Ascending aorta (tissue), 2 donors: ENCODE data around the gene IL2RA. TPM values are rescaled to one million over a fixed set of nuclear protein-coding genes. Genes with fewer than 3 reads are reported as not detected.
A peak's percentile ranks its signal among the peaks of the same experiment; 100 is the strongest.

Experiments used
- DNase-seq, 2 donors: peaks; one replicate each; pipeline ENCODE4 v3.0.0-alpha.2; 2019; ENCODE audit warnings: low spot score in 2 of 2
- H3K27ac ChIP-seq, 2 donors: fragments of 200-600 bp; sonication (generic); one replicate each; pipeline ENCODE4 v1.5.1; 2016 to 2017; ENCODE audit warnings: mild to moderate bottlenecking in 1 of 2
- H3K27me3 ChIP-seq: fragments of 200-600 bp; sonication (generic); one replicate; pipeline ENCODE4 v1.5.1; 2017
- H3K36me3 ChIP-seq, 2 donors: fragments of 200-600 bp; sonication (generic); one replicate each; pipeline ENCODE4 v1.5.1; 2016
- H3K4me1 ChIP-seq, 2 donors: fragments of 200-600 bp; sonication (generic); one replicate each; pipeline ENCODE4 v1.5.1; 2016 to 2017; ENCODE audit warnings: mild to moderate bottlenecking in 1 of 2
- H3K4me3 ChIP-seq, 2 donors: fragments of 200-600 bp; sonication (generic); one replicate each; pipeline ENCODE4 v1.5.1; 2016 to 2017; ENCODE audit warnings: mild to moderate bottlenecking in 1 of 2
- H3K9me3 ChIP-seq, 2 donors: fragments of 200-600 bp; sonication (generic); one replicate each; pipeline ENCODE4 v1.5.1; 2016
- CTCF ChIP-seq, 3 experiments: fragments of 200-600 bp in 2 of 3; fragments of 450-650 bp in 1 of 3; sonication (generic) in 2 of 3; IDR thresholded peaks; one replicate each; pipeline ENCODE4 v1.5.1; 2016 to 2019; ENCODE audit warnings: antibody characterized with exemption in 3 of 3, mild to moderate bottlenecking in 1 of 3, moderate library complexity in 1 of 3
- intact Hi-C: fragments of 100-400 bp; cut with DNase I; formaldehyde crosslinking; loops from one replicate; pipeline ENCODE4 v1.15.1; 2023
- total RNA-seq: library from RNA; depleted of rRNA; stranded (reverse); fragments of >200 nt; gene quantifications from one replicate; pipeline ENCODE4 v1.1.0, GENCODE V29; 2016

The IL2RA gene
- total RNA-seq, 1 donor from 2014 or later, result not detected

GRCh38 chr10:5975641-5976473, 86.3 kb downstream of the IL2RA start:
- H3K36me3 ChIP-seq, result no peaks in the 10 kb centered on the region
- TF ChIP-seq CTCF (IDR thresholded peaks at IDR 0.05), result no peak
- DNase-seq, result peak in 1 of 2 donors; percentile 81
- peaks cover 0 to 14% of the 10 kb centered on the region in 2 donors for H3K4me1 ChIP-seq
- no peaks in the 10 kb centered on the region for H3K27me3 ChIP-seq
- peak overlapping the region; percentile 90 to 98 for H3K27ac ChIP-seq
- no peaks in the 10 kb centered on the region for H3K9me3 ChIP-seq
- H3K4me3 ChIP-seq, result peak overlapping the region; percentile 94 to 99
- intact Hi-C loops, result loop anchor here (5.0 to 10.0 kb wide), 2 partner anchors 34 to 291 kb away; partner anchors contain the start of gene TASOR2

- Histone ChIP-seq H3K4me3 (no peak overlapping the region), H3K4me1 (peaks cover 0 to 12% of the 10 kb centered on the region in 2 donors), H3K36me3 (no peaks in the 10 kb centered on the region), H3K27me3 (no peaks in the 10 kb centered on the region), H3K27ac (no peak overlapping the region), H3K9me3 (no peaks in the 10 kb centered on the region)
- no peak for TF ChIP-seq CTCF (IDR thresholded peaks at IDR 0.05)
- DNase-seq, result no peak
- intact Hi-C loops, result loop anchor here (10.0 kb wide), 1 partner anchor 288 kb away; the partner anchor contains the start of gene TASOR2
Observed at GRCh38 chr10:5973069-5973468, 89.1 kb downstream of the IL2RA start.

GRCh38 chr10:5971886-5972285, 90.3 kb downstream of the IL2RA start:
- TF ChIP-seq CTCF (IDR thresholded peaks at IDR 0.05), result no peak
- intact Hi-C loops, result loop anchor here (10.0 kb wide), 1 partner anchor 287 kb away; the partner anchor contains the start of gene TASOR2
- H3K36me3 ChIP-seq, result no peaks in the 10 kb centered on the region
- H3K4me1 ChIP-seq, result peaks cover 0 to 12% of the 10 kb centered on the region in 2 donors
- no peaks in the 10 kb centered on the region for H3K9me3 ChIP-seq
- DNase-seq, result no peak
- no peaks in the 10 kb centered on the region for H3K27me3 ChIP-seq
- H3K4me3 ChIP-seq, result no peak overlapping the region
- peak overlapping the region in 1 of 2 donors; percentile 19 for H3K27ac ChIP-seq

- peaks cover 0 to 12% of the 10 kb centered on the region in 2 donors for H3K4me1 ChIP-seq
- no peak overlapping the region for H3K4me3 ChIP-seq
- TF ChIP-seq CTCF (IDR thresholded peaks at IDR 0.05), result no peak
- H3K9me3 ChIP-seq, result no peaks in the 10 kb centered on the region
- peak overlapping the region; percentile 19 to 22 for H3K27ac ChIP-seq
- no peaks in the 10 kb centered on the region for H3K27me3 ChIP-seq
- no peak for DNase-seq
- intact Hi-C loops, result loop anchor here (10.0 kb wide), 1 partner anchor 287 kb away; the partner anchor contains the start of gene TASOR2
- H3K36me3 ChIP-seq, result no peaks in the 10 kb centered on the region
Observed at GRCh38 chr10:5971315-5971832, 90.8 kb downstream of the IL2RA start.

GRCh38 chr10:5970527-5970926, 91.6 kb downstream of the IL2RA start:
- Histone ChIP-seq H3K9me3 (no peaks in the 10 kb centered on the region), H3K36me3 (no peaks in the 10 kb centered on the region), H3K4me1 (peaks cover 0 to 7% of the 10 kb centered on the region in 2 donors), H3K27ac (peak overlapping the region in 1 of 2 donors; percentile 19), H3K4me3 (no peak overlapping the region), H3K27me3 (no peaks in the 10 kb centered on the region)
- intact Hi-C loops, result loop anchor here (10.0 kb wide), 1 partner anchor 286 kb away; the partner anchor contains the start of gene TASOR2
- no peak for DNase-seq
- TF ChIP-seq CTCF (IDR thresholded peaks at IDR 0.05), result no peak
